Liver (tissue), 9 donors: ENCODE results near the gene GATM. TPM values are rescaled to one million over a fixed set of nuclear protein-coding genes. Genes with fewer than 3 reads are reported as not detected.

Experiments
- DNase-seq: peaks from one replicate; pipeline ENCODE4 v3.0.0-alpha.2; 2017; ENCODE audit warnings: low spot score
- H3K27ac ChIP-seq, 2 donors: one replicate each; pipeline ENCODE4 v1.7.0; 2013; ENCODE audit warnings: inconsistent platforms in 2 of 2, low read length in 2 of 2, control low read depth in 1 of 2, low read depth in 1 of 2, mild to moderate bottlenecking in 1 of 2
- H3K27me3 ChIP-seq, 4 donors: one replicate each; pipeline versions ENCODE4 v1.6.1 to v1.7.0; 2013; ENCODE audit warnings: low read length in 3 of 4, inconsistent platforms in 1 of 4, mild to moderate bottlenecking in 1 of 4, moderate library complexity in 1 of 4; ENCODE audit not compliant: control insufficient read depth in 4 of 4, insufficient read depth in 4 of 4
- H3K36me3 ChIP-seq, 4 donors: one replicate each; pipeline versions ENCODE4 v1.6.1 to v1.7.0; 2013; ENCODE audit warnings: low read length in 3 of 4, mild to moderate bottlenecking in 3 of 4, low read depth in 1 of 4, moderate library complexity in 1 of 4; ENCODE audit not compliant: control insufficient read depth in 4 of 4, insufficient read depth in 3 of 4
- H3K4me1 ChIP-seq, 4 donors: one replicate each; pipeline versions ENCODE4 v1.6.1 to v1.7.0; 2013; ENCODE audit warnings: low read length in 3 of 4, mild to moderate bottlenecking in 3 of 4, moderate library complexity in 1 of 4; ENCODE audit not compliant: control insufficient read depth in 4 of 4, insufficient read depth in 4 of 4
- H3K4me3 ChIP-seq, 3 donors: one replicate each; pipeline versions ENCODE4 v1.6.1 to v1.7.0; 2013; ENCODE audit warnings: low read length in 3 of 3, control low read depth in 1 of 3, low read depth in 1 of 3, mild to moderate bottlenecking in 1 of 3
- H3K9ac ChIP-seq, 2 donors: one replicate each; pipeline ENCODE4 v1.7.0; 2013; ENCODE audit warnings: low read length in 2 of 2, mild to moderate bottlenecking in 2 of 2, moderate library complexity in 2 of 2, control low read depth in 1 of 2, low read depth in 1 of 2
- H3K9me3 ChIP-seq, 4 donors: one replicate each; pipeline versions ENCODE4 v1.6.1 to v1.7.0; 2013; ENCODE audit warnings: low read length in 3 of 4; ENCODE audit not compliant: control insufficient read depth in 4 of 4
- EGR1 ChIP-seq, 2 donors: IDR thresholded peaks; 2 replicates each; pipeline ENCODE4 v1.6.1; 2016 to 2018; ENCODE audit warnings: antibody characterized with exemption in 2 of 2, low read depth in 2 of 2
- FOXA1 ChIP-seq: IDR thresholded peaks from 2 replicates; pipeline ENCODE4 v1.6.1; 2016; ENCODE audit warnings: antibody characterized with exemption
- GABPA ChIP-seq, 2 donors: IDR thresholded peaks in 1 of 2; conservative IDR thresholded peaks in 1 of 2; 2 replicates each; pipeline ENCODE4 v1.6.1; 2016; ENCODE audit warnings: antibody characterized with exemption in 2 of 2, mild to moderate bottlenecking in 1 of 2, moderate library complexity in 1 of 2
- HNF4A ChIP-seq, 2 donors: conservative IDR thresholded peaks; 2 replicates each; pipeline ENCODE4 v1.6.1; 2016; ENCODE audit warnings: antibody characterized with exemption in 2 of 2, mild to moderate bottlenecking in 2 of 2
- HNF4G ChIP-seq: IDR thresholded peaks from 2 replicates; pipeline ENCODE4 v1.6.1; 2016; ENCODE audit warnings: antibody characterized with exemption
- JUND ChIP-seq, 2 donors: IDR thresholded peaks; 2 replicates each; pipeline ENCODE4 v1.6.1; 2016; ENCODE audit warnings: antibody characterized with exemption in 2 of 2
- NR2F2 ChIP-seq: IDR thresholded peaks from 2 replicates; pipeline ENCODE4 v1.6.1; 2016; ENCODE audit warnings: antibody characterized with exemption
- RAD21 ChIP-seq, 2 donors: IDR thresholded peaks; 2 replicates each; pipeline ENCODE4 v1.6.1; 2016; ENCODE audit warnings: antibody characterized with exemption in 2 of 2, mild to moderate bottlenecking in 2 of 2
- RXRA ChIP-seq, 2 donors: IDR thresholded peaks; 2 replicates each; pipeline ENCODE4 v1.6.1; 2017 to 2018; ENCODE audit warnings: antibody characterized with exemption in 2 of 2, mild to moderate bottlenecking in 1 of 2
- SP1 ChIP-seq: IDR thresholded peaks from 2 replicates; pipeline ENCODE4 v1.6.1; 2018; ENCODE audit warnings: antibody characterized with exemption, mild to moderate bottlenecking
- TAF1 ChIP-seq: conservative IDR thresholded peaks from 2 replicates; pipeline ENCODE4 v1.6.1; 2016; ENCODE audit warnings: antibody characterized with exemption, mild to moderate bottlenecking
- YY1 ChIP-seq: IDR thresholded peaks from 2 replicates; pipeline ENCODE4 v1.6.1; 2016; ENCODE audit warnings: antibody characterized with exemption, mild to moderate bottlenecking
- WGBS: extraction: QIAGEN DNeasy Blood & Tissue Kit; methylation state at CpG from one replicate; pipeline ENCODE4 v1.1.7; 2013; 5-methylcytosine and 5-hydroxymethylcytosine counted together
- polyA plus RNA-seq, 2 donors: library from polyadenylated mRNA; stranded (reverse) in 1 of 2; unstranded in 1 of 2; fragments of 200-250 nt in 1 of 2; fragments of >200 nt in 1 of 2; fragmentation: Nextera tagmentation in 1 of 2; extraction: Ambion mirVana in 1 of 2; gene quantifications; one replicate each; pipeline versions ENCODE4 v1.2.1 to v1.2.3, GENCODE V29; 2013 to 2015
- total RNA-seq, 2 donors: library from RNA; depleted of rRNA; stranded (reverse); fragments of >200 nt; gene quantifications; one replicate each; pipeline ENCODE4 v1.2.3, GENCODE V29; 2014
- TF ChIP-seq, protein P1 (sequence below): IDR thresholded peaks from 2 replicates; pipeline ENCODE4 v1.6.1; 2016; ENCODE audit warnings: antibody characterized with exemption
- TF ChIP-seq, protein P2 (sequence below): fragments of 150-350 bp; IDR thresholded peaks from 2 replicates; pipeline ENCODE4 v1.5.1; 2017; ENCODE audit warnings: improper control_type of control experiment, low read depth, low read length; ENCODE audit not compliant: missing input control
- TF ChIP-seq, protein P3 (sequence below): IDR thresholded peaks from 2 replicates; pipeline ENCODE4 v1.6.1; 2016; ENCODE audit warnings: antibody characterized with exemption, mild to moderate bottlenecking
- TF ChIP-seq, protein P4 (sequence below): IDR thresholded peaks from 2 replicates; pipeline ENCODE4 v1.6.1; 2016; ENCODE audit warnings: antibody characterized with exemption
- donor health status: healthy.
- donor health status: healthy.
- donor health status: healthy.
- donor health status: healthy.
- donor health status: healthy.

The GATM gene
- total and polyA plus RNA-seq, 4 donors, result 401 to 1,079 (median 674) TPM

DNA sequence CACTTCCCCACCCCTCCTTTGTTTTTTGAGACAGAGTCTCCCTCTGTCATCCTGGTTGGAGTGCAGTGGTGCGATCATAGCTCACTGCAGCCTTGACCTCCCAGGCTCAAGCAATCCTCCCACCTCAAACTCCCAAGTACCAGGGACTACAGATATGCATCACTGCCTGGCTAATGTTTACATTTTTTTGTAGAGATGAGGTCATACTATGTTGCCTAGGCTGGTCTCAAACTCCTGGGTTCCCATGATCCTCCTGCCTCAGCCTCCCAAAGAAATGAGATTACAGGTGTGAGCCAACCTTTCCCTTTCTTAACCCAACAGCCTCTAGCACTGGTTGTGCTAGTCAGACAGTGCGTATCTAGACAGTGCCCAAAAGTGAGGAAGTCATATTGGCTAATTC lies 6.4 kb upstream of the GATM start:
- Histone ChIP-seq H3K27ac (peak overlapping the region in 1 of 2 donors; percentile 48), H3K27me3 (no peaks in the 10 kb centered on the region), H3K9ac (no peak overlapping the region), H3K4me1 (peaks cover 3 to 46% (median 42%) of the 10 kb centered on the region in 4 donors), H3K9me3 (no peaks in the 10 kb centered on the region), H3K36me3 (no peaks in the 10 kb centered on the region), H3K4me3 (no peak overlapping the region)
- 88% methylated on average over 2 of the region's 2 CpGs for WGBS
- TF ChIP-seq NR2F2 (no peak), HNF4G (no peak), JUND (IDR thresholded peaks at IDR 0.05) (no peak), EGR1 (IDR thresholded peaks at IDR 0.05; ENCODE audit: low read depth in 2 of 2) (no peak), GABPA (IDR thresholded peaks at IDR 0.05 in 1 of 2, conservative IDR thresholded peaks at IDR 0.05 in 1 of 2) (no peak), SP1 (no peak), HNF4A (conservative IDR thresholded peaks at IDR 0.05) (no peak), RXRA (IDR thresholded peaks at IDR 0.05) (no peak), FOXA1 (no peak), RAD21 (IDR thresholded peaks at IDR 0.05) (no peak)
- TF ChIP-seq, protein P1, sequence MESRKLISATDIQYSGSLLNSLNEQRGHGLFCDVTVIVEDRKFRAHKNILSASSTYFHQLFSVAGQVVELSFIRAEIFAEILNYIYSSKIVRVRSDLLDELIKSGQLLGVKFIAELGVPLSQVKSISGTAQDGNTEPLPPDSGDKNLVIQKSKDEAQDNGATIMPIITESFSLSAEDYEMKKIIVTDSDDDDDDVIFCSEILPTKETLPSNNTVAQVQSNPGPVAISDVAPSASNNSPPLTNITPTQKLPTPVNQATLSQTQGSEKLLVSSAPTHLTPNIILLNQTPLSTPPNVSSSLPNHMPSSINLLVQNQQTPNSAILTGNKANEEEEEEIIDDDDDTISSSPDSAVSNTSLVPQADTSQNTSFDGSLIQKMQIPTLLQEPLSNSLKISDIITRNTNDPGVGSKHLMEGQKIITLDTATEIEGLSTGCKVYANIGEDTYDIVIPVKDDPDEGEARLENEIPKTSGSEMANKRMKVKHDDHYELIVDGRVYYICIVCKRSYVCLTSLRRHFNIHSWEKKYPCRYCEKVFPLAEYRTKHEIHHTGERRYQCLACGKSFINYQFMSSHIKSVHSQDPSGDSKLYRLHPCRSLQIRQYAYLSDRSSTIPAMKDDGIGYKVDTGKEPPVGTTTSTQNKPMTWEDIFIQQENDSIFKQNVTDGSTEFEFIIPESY, result no peak
- TF ChIP-seq, protein P2, sequence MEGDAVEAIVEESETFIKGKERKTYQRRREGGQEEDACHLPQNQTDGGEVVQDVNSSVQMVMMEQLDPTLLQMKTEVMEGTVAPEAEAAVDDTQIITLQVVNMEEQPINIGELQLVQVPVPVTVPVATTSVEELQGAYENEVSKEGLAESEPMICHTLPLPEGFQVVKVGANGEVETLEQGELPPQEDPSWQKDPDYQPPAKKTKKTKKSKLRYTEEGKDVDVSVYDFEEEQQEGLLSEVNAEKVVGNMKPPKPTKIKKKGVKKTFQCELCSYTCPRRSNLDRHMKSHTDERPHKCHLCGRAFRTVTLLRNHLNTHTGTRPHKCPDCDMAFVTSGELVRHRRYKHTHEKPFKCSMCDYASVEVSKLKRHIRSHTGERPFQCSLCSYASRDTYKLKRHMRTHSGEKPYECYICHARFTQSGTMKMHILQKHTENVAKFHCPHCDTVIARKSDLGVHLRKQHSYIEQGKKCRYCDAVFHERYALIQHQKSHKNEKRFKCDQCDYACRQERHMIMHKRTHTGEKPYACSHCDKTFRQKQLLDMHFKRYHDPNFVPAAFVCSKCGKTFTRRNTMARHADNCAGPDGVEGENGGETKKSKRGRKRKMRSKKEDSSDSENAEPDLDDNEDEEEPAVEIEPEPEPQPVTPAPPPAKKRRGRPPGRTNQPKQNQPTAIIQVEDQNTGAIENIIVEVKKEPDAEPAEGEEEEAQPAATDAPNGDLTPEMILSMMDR, result no peak
- TF ChIP-seq, protein P3, sequence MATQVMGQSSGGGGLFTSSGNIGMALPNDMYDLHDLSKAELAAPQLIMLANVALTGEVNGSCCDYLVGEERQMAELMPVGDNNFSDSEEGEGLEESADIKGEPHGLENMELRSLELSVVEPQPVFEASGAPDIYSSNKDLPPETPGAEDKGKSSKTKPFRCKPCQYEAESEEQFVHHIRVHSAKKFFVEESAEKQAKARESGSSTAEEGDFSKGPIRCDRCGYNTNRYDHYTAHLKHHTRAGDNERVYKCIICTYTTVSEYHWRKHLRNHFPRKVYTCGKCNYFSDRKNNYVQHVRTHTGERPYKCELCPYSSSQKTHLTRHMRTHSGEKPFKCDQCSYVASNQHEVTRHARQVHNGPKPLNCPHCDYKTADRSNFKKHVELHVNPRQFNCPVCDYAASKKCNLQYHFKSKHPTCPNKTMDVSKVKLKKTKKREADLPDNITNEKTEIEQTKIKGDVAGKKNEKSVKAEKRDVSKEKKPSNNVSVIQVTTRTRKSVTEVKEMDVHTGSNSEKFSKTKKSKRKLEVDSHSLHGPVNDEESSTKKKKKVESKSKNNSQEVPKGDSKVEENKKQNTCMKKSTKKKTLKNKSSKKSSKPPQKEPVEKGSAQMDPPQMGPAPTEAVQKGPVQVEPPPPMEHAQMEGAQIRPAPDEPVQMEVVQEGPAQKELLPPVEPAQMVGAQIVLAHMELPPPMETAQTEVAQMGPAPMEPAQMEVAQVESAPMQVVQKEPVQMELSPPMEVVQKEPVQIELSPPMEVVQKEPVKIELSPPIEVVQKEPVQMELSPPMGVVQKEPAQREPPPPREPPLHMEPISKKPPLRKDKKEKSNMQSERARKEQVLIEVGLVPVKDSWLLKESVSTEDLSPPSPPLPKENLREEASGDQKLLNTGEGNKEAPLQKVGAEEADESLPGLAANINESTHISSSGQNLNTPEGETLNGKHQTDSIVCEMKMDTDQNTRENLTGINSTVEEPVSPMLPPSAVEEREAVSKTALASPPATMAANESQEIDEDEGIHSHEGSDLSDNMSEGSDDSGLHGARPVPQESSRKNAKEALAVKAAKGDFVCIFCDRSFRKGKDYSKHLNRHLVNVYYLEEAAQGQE, result no peak
- TF ChIP-seq, protein P4, sequence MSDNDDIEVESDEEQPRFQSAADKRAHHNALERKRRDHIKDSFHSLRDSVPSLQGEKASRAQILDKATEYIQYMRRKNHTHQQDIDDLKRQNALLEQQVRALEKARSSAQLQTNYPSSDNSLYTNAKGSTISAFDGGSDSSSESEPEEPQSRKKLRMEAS, result no peak
- DNase-seq, result no peak

DNA sequence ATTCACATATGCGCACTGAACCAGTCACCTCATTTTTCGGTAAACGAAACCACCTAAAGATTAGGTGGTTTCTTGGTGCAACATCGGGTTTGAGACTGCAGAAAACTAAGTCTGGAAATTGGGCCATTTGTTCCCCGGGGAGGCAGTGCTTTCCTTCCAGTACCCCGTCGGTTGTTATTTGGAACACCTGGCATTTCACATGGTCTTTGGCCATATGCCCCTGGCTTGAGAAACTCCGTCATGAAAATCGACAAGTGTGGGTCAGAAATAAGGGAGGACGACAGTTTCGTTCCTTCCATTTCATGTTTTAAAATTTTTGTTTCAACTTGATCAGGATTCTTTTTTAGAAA lies 544 bp upstream of the GATM start:
- H3K9ac ChIP-seq, result peak overlapping the region; percentile 18 to 73
- peaks cover 0 to 31% (median 14%) of the 10 kb centered on the region in 4 donors for H3K4me1 ChIP-seq
- peak overlapping the region; percentile 60 to 86 for H3K27ac ChIP-seq
- peaks cover 0 to 8% (median 2%) of the 10 kb centered on the region in 4 donors for H3K36me3 ChIP-seq
- peak overlapping the region; percentile 61 to 69 (median 65) for H3K4me3 ChIP-seq
- H3K27me3 ChIP-seq, result no peaks in the 10 kb centered on the region
- H3K9me3 ChIP-seq, result no peaks in the 10 kb centered on the region
- DNase-seq, result no peak
- WGBS, result 25% methylated on average over 11 of the region's 11 CpGs
- TF ChIP-seq, protein P2, result no peak
- TF ChIP-seq, protein P3, result peak; percentile 91
- TF ChIP-seq JUND (IDR thresholded peaks at IDR 0.05), result no peak
- no peak for TF ChIP-seq RXRA (IDR thresholded peaks at IDR 0.05)
- no peak for TF ChIP-seq YY1
- TF ChIP-seq HNF4G, result no peak
- TF ChIP-seq, protein P1, result peak; percentile 11
- no peak for TF ChIP-seq TAF1
- TF ChIP-seq NR2F2, result no peak
- TF ChIP-seq EGR1 (IDR thresholded peaks at IDR 0.05; ENCODE audit: low read depth in 2 of 2), result no peak
